ENCODE measurements around the gene TYW5. TPM values are rescaled to one million over a fixed set of nuclear protein-coding genes. Genes with fewer than 3 reads are reported as not detected.

TYW5 gene
- total RNA-seq, 1 donor from 2014 or later: 10.2 TPM

Other genes starting within 250 kb of the TYW5 start
- 1.1 and 1.2 TPM in 2 replicates for gene FTCDNL1, start 104.3 kb downstream of the TYW5 start, total RNA-seq
- gene C2orf69, start 44.2 kb downstream of the TYW5 start, total RNA-seq: 15.8 and 16.1 TPM in 2 replicates
- 18.7 and 22.3 TPM in 2 replicates for gene MAIP1, start 91 bp upstream of the TYW5 start, total RNA-seq

Data from T-helper 2 cell treated with Interferon-gamma antibody and Interleukin-4, amounts not matched to agents 100 ng/mL and 5 ng/mL, for 36 hours (primary cell).